Esophagus muscularis mucosa (tissue), 4 donors: ENCODE measurements around the gene GSK3B. TPM values are rescaled to one million over a fixed set of nuclear protein-coding genes. Genes with fewer than 3 reads are reported as not detected.
"Not testable (repeated sequence)": the region's sequence is repeated elsewhere in the genome, so short reads cannot be mapped to it uniquely, and the experiment has no call there.

Experiments used
- DNase-seq: peaks from one replicate; pipeline ENCODE4 v3.0.0-alpha.2; 2017; ENCODE audit errors: extremely low spot score
- H3K27ac ChIP-seq, 4 donors: fragments of 200-600 bp; sonication (generic); replicated peaks in 1 of 4; 1 replicate in 3 of 4; 2 replicates in 1 of 4; pipeline ENCODE4 v1.5.1; 2016 to 2019; ENCODE audit warnings: mild to moderate bottlenecking in 1 of 4
- H3K27me3 ChIP-seq, 4 donors: fragments of 200-600 bp; sonication (generic); one replicate each; pipeline versions ENCODE4 v1.5.1 to v1.6.0; 2016 to 2019
- H3K36me3 ChIP-seq, 4 donors: fragments of 200-600 bp; sonication (generic); one replicate each; pipeline ENCODE4 v1.5.1; 2016 to 2019
- H3K4me1 ChIP-seq, 4 donors: fragments of 200-600 bp; sonication (generic); one replicate each; pipeline ENCODE4 v1.5.1; 2016 to 2019
- H3K4me3 ChIP-seq, 4 donors: fragments of 200-600 bp; sonication (generic); 1 replicate in 2 of 4; 2 replicates in 2 of 4; pipeline ENCODE4 v1.5.1; 2016 to 2019; ENCODE audit warnings: mild to moderate bottlenecking in 4 of 4, moderate library complexity in 1 of 4
- H3K9me3 ChIP-seq, 4 donors: fragments of 200-600 bp; sonication (generic); 1 replicate in 3 of 4; 2 replicates in 1 of 4; pipeline ENCODE4 v1.5.1; 2016 to 2019
- EP300 ChIP-seq: sonication (generic); formaldehyde crosslinking; IDR thresholded peaks from one replicate; pipeline ENCODE4 v1.6.1; 2017; ENCODE audit warnings: antibody characterized with exemption
- POLR2A ChIP-seq: fragments of 450-650 bp; IDR thresholded peaks from one replicate; pipeline ENCODE4 v1.6.1; 2017; ENCODE audit warnings: antibody characterized with exemption, moderate library complexity, mild to moderate bottlenecking, low read depth
- POLR2AphosphoS5 ChIP-seq, 2 donors: sonication (generic); formaldehyde crosslinking; IDR thresholded peaks; one replicate each; pipeline ENCODE4 v1.6.1; 2017; ENCODE audit warnings: antibody characterized with exemption in 2 of 2
- WGBS: methylation state at CpG from one replicate; pipeline ENCODE4 v1.1.5; 2018; 5-methylcytosine and 5-hydroxymethylcytosine counted together
- intact Hi-C: fragments of 100-400 bp; cut with DNase I; formaldehyde crosslinking; loops from one replicate; pipeline ENCODE4 v1.15.1; 2023
- total RNA-seq, 4 donors: library from RNA; depleted of rRNA; stranded (reverse); fragments of >200 nt; gene quantifications; one replicate each; pipeline versions ENCODE4 v1.1.0 to v1.2.1, GENCODE V29; 2016
- TF ChIP-seq, protein P1 (sequence below), 3 experiments: fragments of 200-600 bp in 2 of 3; fragments of 450-650 bp in 1 of 3; sonication (generic) in 2 of 3; IDR thresholded peaks; one replicate each; pipeline ENCODE4 v1.5.1; 2017 to 2019; ENCODE audit warnings: antibody characterized with exemption in 3 of 3, mild to moderate bottlenecking in 2 of 3, moderate library complexity in 1 of 3

GSK3B gene
- total RNA-seq, 4 donors from 2014 or later: 30.3 to 35.4 (median 31.3) TPM

DNA sequence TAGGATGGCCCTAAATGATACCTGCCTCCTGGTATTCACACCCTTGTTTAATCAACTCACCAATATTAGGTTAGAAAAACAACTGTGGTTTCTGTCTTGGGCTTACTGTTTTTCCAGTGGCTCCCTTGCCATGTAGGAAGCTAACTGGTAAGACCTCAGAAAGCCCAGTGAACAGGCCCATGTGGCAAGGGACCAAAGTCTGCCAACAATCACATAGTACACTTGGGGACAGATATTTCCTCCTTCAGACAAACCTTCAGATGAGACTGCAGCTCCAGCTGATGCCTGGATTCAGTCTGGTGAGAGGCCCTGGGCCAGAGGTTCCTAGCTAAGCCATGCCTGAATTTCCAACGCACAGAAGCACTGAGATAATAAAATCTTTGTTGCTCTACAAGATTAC, 96.1 kb downstream of the GSK3B start:
- Histone ChIP-seq H3K36me3 (peaks cover 0 to 6% (median 2%) of the 10 kb centered on the region in 4 donors), H3K9me3 (no peaks in the 10 kb centered on the region), H3K27me3 (no peaks in the 10 kb centered on the region), H3K4me1 (no peaks in the 10 kb centered on the region), H3K27ac (no peak overlapping the region), H3K4me3 (no peak overlapping the region)
- DNase-seq: no peak
- intact Hi-C loops: no loop called here
- no peak for TF ChIP-seq POLR2AphosphoS5 (IDR thresholded peaks at IDR 0.05)
- TF ChIP-seq POLR2A: no peak
- no peak for TF ChIP-seq EP300
- TF ChIP-seq, protein P1, sequence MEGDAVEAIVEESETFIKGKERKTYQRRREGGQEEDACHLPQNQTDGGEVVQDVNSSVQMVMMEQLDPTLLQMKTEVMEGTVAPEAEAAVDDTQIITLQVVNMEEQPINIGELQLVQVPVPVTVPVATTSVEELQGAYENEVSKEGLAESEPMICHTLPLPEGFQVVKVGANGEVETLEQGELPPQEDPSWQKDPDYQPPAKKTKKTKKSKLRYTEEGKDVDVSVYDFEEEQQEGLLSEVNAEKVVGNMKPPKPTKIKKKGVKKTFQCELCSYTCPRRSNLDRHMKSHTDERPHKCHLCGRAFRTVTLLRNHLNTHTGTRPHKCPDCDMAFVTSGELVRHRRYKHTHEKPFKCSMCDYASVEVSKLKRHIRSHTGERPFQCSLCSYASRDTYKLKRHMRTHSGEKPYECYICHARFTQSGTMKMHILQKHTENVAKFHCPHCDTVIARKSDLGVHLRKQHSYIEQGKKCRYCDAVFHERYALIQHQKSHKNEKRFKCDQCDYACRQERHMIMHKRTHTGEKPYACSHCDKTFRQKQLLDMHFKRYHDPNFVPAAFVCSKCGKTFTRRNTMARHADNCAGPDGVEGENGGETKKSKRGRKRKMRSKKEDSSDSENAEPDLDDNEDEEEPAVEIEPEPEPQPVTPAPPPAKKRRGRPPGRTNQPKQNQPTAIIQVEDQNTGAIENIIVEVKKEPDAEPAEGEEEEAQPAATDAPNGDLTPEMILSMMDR (IDR thresholded peaks at IDR 0.05): no peak
- WGBS: 88% methylated on average over 1 of the region's 1 CpG

DNA sequence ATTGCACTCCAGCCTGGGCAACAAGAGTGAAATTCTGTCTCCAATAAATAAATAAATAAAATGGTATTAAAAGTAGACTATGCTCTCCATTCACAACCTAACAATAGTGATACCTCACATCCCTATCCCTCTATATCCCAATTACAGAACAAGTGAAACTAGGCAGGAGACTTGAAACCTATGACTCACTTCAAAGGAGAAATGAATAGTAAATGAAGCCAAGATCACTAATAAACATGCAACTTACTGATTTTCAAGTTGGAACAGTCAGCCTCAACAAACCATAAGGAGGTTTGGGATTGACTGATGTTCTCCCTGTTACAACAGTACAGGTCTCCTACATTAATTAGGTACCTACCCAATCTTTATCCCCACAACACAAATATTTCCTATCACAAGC, 103.4 kb downstream of the GSK3B start:
- no peaks in the 10 kb centered on the region for H3K9me3 ChIP-seq
- no peak for DNase-seq
- H3K36me3 ChIP-seq: no peaks in the 10 kb centered on the region
- no peak overlapping the region for H3K27ac ChIP-seq
- H3K4me1 ChIP-seq: peaks cover 3 to 19% (median 9%) of the 10 kb centered on the region in 4 donors
- TF ChIP-seq POLR2AphosphoS5 (IDR thresholded peaks at IDR 0.05): no peak
- TF ChIP-seq POLR2A: no peak
- TF ChIP-seq EP300: no peak
- TF ChIP-seq, protein P1 (IDR thresholded peaks at IDR 0.05): no peak
- intact Hi-C loops: no loop called here
- H3K27me3 ChIP-seq: no peaks in the 10 kb centered on the region
- no peak overlapping the region for H3K4me3 ChIP-seq

DNA sequence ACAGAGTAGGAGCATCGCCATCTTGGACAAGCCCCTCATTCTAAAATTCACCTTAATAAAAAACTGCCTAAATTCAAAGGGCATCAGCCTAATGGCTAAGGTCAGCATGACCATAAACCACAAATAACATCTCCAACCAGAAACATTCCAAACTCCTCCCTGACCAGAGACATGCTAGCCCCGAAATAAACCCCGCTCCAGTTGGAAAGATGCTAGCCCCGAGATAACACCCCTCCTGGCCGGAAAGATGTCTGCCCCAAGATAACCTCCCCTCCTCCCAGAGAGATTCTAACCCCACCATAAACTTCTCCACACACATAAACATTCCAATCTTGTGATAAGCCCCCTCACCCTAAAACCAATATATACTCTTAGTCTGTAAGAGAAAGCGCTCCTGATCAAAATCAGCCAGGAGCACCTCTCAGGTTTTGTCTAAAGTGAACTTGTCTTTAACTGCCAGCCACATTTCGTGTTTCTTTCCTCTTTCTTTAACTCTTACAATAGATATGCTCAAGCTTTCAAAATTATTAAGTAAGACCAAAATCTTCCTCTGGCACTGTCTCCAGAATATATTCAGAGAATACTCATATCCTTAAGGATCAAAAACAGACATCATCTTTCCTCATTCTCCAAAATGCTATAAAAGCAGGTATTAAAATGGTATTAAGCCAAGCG, 104.1 kb downstream of the GSK3B start:
- no peak overlapping the region for H3K4me3 ChIP-seq
- 97% methylated on average over 8 of the region's 8 CpGs for WGBS
- no peak overlapping the region for H3K27ac ChIP-seq
- H3K27me3 ChIP-seq: no peaks in the 10 kb centered on the region
- H3K36me3 ChIP-seq: no peaks in the 10 kb centered on the region
- DNase-seq: no peak
- peaks cover 3 to 19% (median 9%) of the 10 kb centered on the region in 4 donors for H3K4me1 ChIP-seq
- H3K9me3 ChIP-seq: peaks cover 0 to 7% (median 2%) of the 10 kb centered on the region in 4 donors
- no peak for TF ChIP-seq EP300
- no peak for TF ChIP-seq POLR2AphosphoS5 (IDR thresholded peaks at IDR 0.05)
- TF ChIP-seq, protein P1 (IDR thresholded peaks at IDR 0.05): no peak
- TF ChIP-seq POLR2A: no peak
- intact Hi-C loops: no loop called here

DNA sequence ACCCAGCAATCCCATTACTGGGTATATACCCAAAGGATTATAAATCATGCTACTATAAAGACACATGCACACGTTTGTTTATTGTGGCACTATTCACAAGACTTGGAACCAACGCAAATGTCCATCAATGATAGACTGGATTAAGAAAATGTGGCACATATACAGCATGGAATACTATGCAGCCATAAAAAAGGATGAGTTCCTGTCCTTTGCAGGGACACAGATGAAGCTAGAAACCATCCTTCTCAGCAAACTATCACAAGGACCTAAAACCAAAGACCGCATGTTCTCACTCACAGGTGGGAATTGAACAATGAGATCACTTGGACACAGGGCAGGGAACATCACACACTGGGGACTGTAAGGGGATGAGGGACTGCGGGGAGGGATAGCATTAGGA, 107.4 kb downstream of the GSK3B start:
- intact Hi-C loops, DNase-seq, H3K27me3 ChIP-seq, H3K36me3 ChIP-seq, H3K27ac ChIP-seq, H3K4me3 ChIP-seq: not testable (repeated sequence)
- Histone ChIP-seq H3K4me1 (peaks cover 3 to 19% (median 9%) of the 10 kb centered on the region in 4 donors), H3K9me3 (peaks cover 0 to 14% (median 8%) of the 10 kb centered on the region in 4 donors)
- 100% methylated on average over 4 of the region's 4 CpGs for WGBS

DNA sequence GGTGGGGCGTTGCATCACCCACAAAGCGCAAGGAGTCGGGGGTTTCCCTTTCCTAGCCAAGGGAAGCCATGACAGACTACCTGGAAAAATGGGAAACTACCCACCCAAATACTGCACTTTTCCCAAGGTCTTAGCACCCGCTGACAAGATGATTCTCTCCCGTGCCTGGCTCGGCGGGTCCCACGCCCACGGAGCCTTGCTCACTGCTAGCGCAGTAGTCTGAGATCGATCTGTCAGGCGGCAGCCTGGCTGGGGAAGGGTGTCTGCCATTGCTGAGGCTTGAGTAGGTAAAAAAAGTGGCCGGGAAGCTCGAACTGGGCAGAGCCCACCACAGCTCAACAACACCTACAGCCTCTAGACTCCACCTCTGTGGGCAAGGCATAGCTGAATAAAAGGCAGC, 112.9 kb downstream of the GSK3B start:
- TF ChIP-seq, protein P1 (IDR thresholded peaks at IDR 0.05): no peak
- no peak for TF ChIP-seq POLR2AphosphoS5 (IDR thresholded peaks at IDR 0.05)
- no peak for TF ChIP-seq EP300
- TF ChIP-seq POLR2A: no peak
- intact Hi-C loops: no loop called here

More for the DNA sequence above, 112.9 kb downstream of the GSK3B start:
- peaks cover 0 to 4% (median 0%) of the 10 kb centered on the region in 4 donors for H3K4me1 ChIP-seq
- peaks cover 0 to 13% (median 2%) of the 10 kb centered on the region in 4 donors for H3K36me3 ChIP-seq
- H3K27me3 ChIP-seq: no peaks in the 10 kb centered on the region
- peaks cover 0 to 14% (median 8%) of the 10 kb centered on the region in 4 donors for H3K9me3 ChIP-seq
- H3K27ac ChIP-seq: no peak overlapping the region
- DNase-seq: no peak
- 100% methylated on average over 6 of the region's 14 CpGs for WGBS
- H3K4me3 ChIP-seq: no peak overlapping the region
